Ishikawa (cell line): Measurements from ENCODE around the gene FDX2.

Experiments
- CEBPB ChIP-seq: IDR thresholded peaks from 2 replicates; pipeline ENCODE4 v1.6.1; 2012
- EP300 ChIP-seq: IDR thresholded peaks from 2 replicates; pipeline ENCODE4 v1.6.1; 2012; ENCODE audit warnings: borderline replicate concordance
- MAX ChIP-seq: IDR thresholded peaks from 2 replicates; pipeline ENCODE4 v1.6.1; 2012
- TAF1 ChIP-seq: IDR thresholded peaks from 2 replicates; pipeline ENCODE4 v1.6.1; 2012; ENCODE audit warnings: low read depth, mild to moderate bottlenecking
- YY1 ChIP-seq: IDR thresholded peaks from 2 replicates; pipeline ENCODE4 v1.6.1; 2012; ENCODE audit warnings: low read depth
- TF ChIP-seq, protein P1 (sequence below): IDR thresholded peaks from 2 replicates; pipeline ENCODE4 v1.6.1; 2012

DNA sequence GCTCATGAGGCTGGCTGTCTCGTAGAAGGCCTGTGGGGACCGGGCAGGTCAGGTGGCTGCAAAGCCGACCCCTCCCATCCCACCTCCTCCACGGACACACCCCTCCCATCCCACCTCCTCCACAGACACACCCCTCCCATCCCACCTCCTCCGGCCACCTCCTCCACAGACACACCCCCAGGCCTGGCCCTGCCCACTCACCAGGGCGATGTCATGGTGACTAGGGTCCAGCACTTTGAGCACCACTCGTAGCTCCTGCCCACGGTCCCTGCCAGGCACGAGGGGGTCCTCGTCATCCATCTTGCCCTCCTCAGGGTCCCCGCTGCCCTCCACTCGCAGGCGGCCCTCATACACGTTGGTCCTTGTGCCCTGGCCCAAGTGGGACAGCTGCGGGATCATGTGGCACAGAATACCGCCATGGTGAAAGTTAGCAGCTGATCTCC is 45.8 kb upstream of the FDX2 start:
- TF ChIP-seq MAX (no peak), EP300 (no peak), TAF1 (no peak), CEBPB (no peak), YY1 (no peak)
- TF ChIP-seq, protein P1, sequence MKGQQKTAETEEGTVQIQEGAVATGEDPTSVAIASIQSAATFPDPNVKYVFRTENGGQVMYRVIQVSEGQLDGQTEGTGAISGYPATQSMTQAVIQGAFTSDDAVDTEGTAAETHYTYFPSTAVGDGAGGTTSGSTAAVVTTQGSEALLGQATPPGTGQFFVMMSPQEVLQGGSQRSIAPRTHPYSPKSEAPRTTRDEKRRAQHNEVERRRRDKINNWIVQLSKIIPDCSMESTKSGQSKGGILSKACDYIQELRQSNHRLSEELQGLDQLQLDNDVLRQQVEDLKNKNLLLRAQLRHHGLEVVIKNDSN = no peak
